ENCODE measurements around the gene NAA80.
"Not testable (repeated sequence)": the region's sequence is repeated elsewhere in the genome, so short reads cannot be mapped to it uniquely, and the experiment has no call there.

NAA80 gene

GRCh38 chr3:50268703-50269451 lies 30.3 kb downstream of the NAA80 start, which contains the start of gene SEMA3B:
Gene SEMA3B (plus strand): TSS chr3:50269147. CDS start chr3:50269241, 94 bp downstream.
- DNase-seq: no peak

GRCh38 chr3:50268276-50268675 lies 30.9 kb downstream of the NAA80 start:
- no peak for DNase-seq

- no peak for DNase-seq
Measured at GRCh38 chr3:50267280-50267913, 31.8 kb downstream of the NAA80 start.

- DNase-seq: no peak
Measured at GRCh38 chr3:50266836-50267235, 32.4 kb downstream of the NAA80 start.

- DNase-seq: no peak
Measured at GRCh38 chr3:50266017-50266416, 33.2 kb downstream of the NAA80 start.

GRCh38 chr3:50265571-50265970 lies 33.6 kb downstream of the NAA80 start:
- no peak for DNase-seq

GRCh38 chr3:50264964-50265485 lies 34.2 kb downstream of the NAA80 start:
- no peak for DNase-seq

GRCh38 chr3:50264383-50264963 lies 34.7 kb downstream of the NAA80 start:
- DNase-seq: no peak

GRCh38 chr3:50263478-50264382 lies 35.5 kb downstream of the NAA80 start:
- no peak for DNase-seq

- DNase-seq: no peak
Measured at GRCh38 chr3:50262778-50263177, 36.4 kb downstream of the NAA80 start.

- DNase-seq: not testable (repeated sequence)
Measured at GRCh38 chr3:50262200-50262599, 37.0 kb downstream of the NAA80 start.

GRCh38 chr3:50261505-50261904 lies 37.7 kb downstream of the NAA80 start:
- no peak for DNase-seq

GRCh38 chr3:50260942-50261441 lies 38.2 kb downstream of the NAA80 start:
- no peak for DNase-seq

GRCh38 chr3:50260027-50260941 lies 38.9 kb downstream of the NAA80 start:
- peak; percentile 80 to 87 for DNase-seq

- DNase-seq: no peak
Measured at GRCh38 chr3:50259432-50260026, 39.7 kb downstream of the NAA80 start.

- DNase-seq: no peak
Measured at GRCh38 chr3:50258979-50259378, 40.2 kb downstream of the NAA80 start.

- DNase-seq: peak; percentile 17 to 19
Measured at GRCh38 chr3:50258029-50258680, 41.0 kb downstream of the NAA80 start.

GRCh38 chr3:50256978-50257890 lies 42.0 kb downstream of the NAA80 start:
- peak in 1 of 2 experiments; percentile 46 for DNase-seq

GRCh38 chr3:50255251-50255615 lies 44.0 kb downstream of the NAA80 start:
- no peak for DNase-seq
